Kidney epithelial cell (primary cell): ENCODE data around the gene CD151. TPM values are rescaled to one million over a fixed set of nuclear protein-coding genes. Genes with fewer than 3 reads are reported as not detected.

ENCODE experiments used
- DNase-seq: peaks from one replicate; pipeline ENCODE4 v3.0.0-alpha.2; 2010; ENCODE audit warnings: low read depth
- H3K27me3 ChIP-seq: 2 replicates; pipeline ENCODE4 v1.6.0; 2011; ENCODE audit warnings: low read length; ENCODE audit not compliant: control insufficient read depth, insufficient read depth
- H3K36me3 ChIP-seq: 2 replicates; pipeline ENCODE4 v1.5.1; 2011; ENCODE audit warnings: low read length; ENCODE audit not compliant: control insufficient read depth, insufficient read depth
- H3K4me3 ChIP-seq: 2 replicates; pipeline ENCODE4 v1.5.1; 2011; ENCODE audit warnings: low read depth, mild to moderate bottlenecking, control low read depth, low read length
- total RNA-seq: library from RNA; depleted of rRNA; stranded (reverse); fragments of >200 nt; gene quantifications from 2 replicates; pipeline ENCODE4 v1.2.3, GENCODE V29; 2015
- TF ChIP-seq, protein P1 (sequence below): IDR thresholded peaks from 2 replicates; pipeline ENCODE4 v1.5.1; 2011; ENCODE audit warnings: mild to moderate bottlenecking, moderate library complexity, low read length, control low read depth, inconsistent platforms; ENCODE audit not compliant: insufficient read depth, poor library complexity, severe bottlenecking

CD151 gene
- total RNA-seq, 1 donor from 2014 or later, result 644 TPM

DNA sequence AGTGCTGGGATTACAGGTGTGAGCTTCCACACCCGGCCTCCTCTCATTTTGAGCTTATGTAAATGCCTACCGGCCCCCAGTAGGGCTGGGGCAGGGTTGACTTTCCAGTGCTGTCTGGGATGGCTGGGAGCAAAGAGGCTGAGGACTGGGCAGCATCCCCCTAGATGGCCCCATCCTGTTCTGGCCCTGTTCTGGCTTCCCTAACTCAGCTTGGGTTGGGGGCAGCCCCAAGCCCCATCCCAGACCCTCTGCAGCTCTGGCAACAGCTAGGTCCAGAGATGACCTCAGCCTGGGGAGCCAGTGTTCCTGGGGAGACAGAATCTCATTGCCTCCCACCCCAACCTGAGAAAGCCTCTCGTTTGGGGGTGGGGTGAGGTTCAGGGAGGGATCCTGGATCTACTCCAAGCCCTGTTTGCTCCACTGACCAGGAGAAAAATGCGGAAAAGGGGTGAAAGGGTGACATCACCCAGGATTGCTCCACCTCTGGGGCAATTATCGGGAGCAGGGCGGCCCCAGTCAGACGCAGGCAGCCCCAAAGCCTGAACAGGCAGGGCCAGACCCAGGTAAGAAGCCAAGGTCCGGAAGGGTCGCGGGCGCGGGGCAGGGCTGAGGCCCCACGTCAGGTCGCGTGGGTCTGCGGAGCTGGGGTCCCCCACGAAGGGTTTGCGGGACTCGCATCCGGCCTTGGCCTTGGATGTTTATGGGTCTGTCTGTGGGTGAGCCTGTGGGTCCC lies 14.2 kb upstream of the CD151 start, which contains the start of gene PNPLA2:
Gene PNPLA2 (plus strand): TSS at position 519 of the 733 bp plus-strand sequence. CDS start 805 bp downstream, outside the sequence.
- H3K27me3 ChIP-seq, result no peaks in the 10 kb centered on the region
- no peak for DNase-seq
- TF ChIP-seq, protein P1, sequence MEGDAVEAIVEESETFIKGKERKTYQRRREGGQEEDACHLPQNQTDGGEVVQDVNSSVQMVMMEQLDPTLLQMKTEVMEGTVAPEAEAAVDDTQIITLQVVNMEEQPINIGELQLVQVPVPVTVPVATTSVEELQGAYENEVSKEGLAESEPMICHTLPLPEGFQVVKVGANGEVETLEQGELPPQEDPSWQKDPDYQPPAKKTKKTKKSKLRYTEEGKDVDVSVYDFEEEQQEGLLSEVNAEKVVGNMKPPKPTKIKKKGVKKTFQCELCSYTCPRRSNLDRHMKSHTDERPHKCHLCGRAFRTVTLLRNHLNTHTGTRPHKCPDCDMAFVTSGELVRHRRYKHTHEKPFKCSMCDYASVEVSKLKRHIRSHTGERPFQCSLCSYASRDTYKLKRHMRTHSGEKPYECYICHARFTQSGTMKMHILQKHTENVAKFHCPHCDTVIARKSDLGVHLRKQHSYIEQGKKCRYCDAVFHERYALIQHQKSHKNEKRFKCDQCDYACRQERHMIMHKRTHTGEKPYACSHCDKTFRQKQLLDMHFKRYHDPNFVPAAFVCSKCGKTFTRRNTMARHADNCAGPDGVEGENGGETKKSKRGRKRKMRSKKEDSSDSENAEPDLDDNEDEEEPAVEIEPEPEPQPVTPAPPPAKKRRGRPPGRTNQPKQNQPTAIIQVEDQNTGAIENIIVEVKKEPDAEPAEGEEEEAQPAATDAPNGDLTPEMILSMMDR, result no peak

DNA sequence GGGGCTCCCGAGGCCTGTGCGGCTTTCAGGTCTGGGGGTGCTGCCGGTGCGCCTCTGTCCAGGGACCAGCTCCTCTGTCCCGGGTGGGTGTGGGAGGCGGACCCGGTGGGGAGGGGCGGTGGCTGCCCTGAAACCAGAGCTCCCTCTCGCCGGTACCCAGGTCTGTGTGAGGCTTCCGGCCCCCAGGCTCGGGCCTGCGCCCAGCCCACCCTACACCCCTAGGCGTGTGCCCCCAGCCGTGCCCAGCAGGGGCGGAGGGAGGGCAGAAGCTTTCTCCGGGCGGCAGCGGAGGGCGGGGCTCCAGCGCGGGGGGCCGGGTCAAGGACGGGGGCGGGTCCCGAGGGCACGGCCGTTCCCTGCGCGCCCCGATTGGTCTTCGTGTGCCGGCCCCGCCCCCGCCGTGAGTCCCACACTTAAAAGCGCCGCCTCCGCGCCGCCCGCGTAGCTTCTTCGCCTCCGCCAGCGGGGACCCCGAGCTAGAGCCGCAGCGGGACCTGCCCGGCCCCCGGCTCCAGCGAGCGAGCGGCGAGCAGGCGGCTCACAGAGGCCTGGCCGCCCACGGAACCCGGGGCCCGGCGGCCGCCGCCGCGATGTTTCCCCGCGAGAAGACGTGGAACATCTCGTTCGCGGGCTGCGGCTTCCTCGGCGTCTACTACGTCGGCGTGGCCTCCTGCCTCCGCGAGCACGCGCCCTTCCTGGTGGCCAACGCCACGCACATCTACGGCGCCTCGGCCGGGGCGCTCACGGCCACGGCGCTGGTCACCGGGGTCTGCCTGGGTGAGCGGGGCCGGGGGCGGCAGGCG lies 13.4 kb upstream of the CD151 start:
- Histone ChIP-seq H3K27me3 (no peaks in the 10 kb centered on the region), H3K4me3 (peak overlapping the region; percentile 85), H3K36me3 (peaks cover 3% of the 10 kb centered on the region)
- TF ChIP-seq, protein P1, result no peak
- no peak for DNase-seq

More for the DNA sequence above, 14.2 kb upstream of the CD151 start, which contains the start of gene PNPLA2:
- peaks cover 3% of the 10 kb centered on the region for H3K36me3 ChIP-seq
- peak within 1 kb of the TSS; percentile 85 for H3K4me3 ChIP-seq

DNA sequence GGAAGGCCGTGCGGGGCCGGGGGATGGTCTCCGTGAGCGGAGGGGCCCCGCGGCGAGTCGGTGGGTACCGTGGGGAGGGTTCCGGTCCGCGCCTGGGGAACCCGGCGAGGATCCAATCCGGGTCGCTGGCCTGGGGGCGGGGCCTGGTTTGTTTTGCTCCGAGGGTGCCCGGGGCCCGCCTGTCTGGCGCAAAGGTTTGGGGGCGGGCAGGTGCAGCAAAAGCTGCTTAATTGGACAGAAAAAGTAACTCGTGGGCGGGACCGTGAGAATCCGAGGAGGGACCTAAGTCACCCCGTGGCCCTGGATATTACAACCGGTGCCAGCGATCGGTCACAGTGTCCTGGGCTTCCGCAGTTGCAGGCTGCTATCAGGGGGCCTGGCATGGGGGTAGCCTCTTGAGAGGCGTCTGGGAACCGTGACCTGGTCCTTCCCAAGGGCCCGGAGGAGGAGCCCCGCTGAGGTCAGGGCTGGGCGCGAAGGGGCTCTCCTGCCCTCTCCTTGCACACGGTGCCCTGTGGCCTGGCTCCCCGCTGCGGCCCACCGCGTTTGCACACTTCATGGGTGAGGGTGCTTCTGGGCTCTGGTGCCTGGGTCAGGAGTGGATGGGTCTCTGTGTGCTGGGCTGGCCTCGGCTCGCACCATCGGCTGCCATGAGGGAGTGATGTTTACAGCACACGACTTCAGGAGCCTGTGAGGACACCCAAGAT lies 12.7 kb upstream of the CD151 start:
- peak overlapping the region; percentile 85 for H3K4me3 ChIP-seq
- H3K27me3 ChIP-seq, result no peaks in the 10 kb centered on the region
- TF ChIP-seq, protein P1, result no peak
- DNase-seq, result no peak
- peaks cover 3% of the 10 kb centered on the region for H3K36me3 ChIP-seq

DNA sequence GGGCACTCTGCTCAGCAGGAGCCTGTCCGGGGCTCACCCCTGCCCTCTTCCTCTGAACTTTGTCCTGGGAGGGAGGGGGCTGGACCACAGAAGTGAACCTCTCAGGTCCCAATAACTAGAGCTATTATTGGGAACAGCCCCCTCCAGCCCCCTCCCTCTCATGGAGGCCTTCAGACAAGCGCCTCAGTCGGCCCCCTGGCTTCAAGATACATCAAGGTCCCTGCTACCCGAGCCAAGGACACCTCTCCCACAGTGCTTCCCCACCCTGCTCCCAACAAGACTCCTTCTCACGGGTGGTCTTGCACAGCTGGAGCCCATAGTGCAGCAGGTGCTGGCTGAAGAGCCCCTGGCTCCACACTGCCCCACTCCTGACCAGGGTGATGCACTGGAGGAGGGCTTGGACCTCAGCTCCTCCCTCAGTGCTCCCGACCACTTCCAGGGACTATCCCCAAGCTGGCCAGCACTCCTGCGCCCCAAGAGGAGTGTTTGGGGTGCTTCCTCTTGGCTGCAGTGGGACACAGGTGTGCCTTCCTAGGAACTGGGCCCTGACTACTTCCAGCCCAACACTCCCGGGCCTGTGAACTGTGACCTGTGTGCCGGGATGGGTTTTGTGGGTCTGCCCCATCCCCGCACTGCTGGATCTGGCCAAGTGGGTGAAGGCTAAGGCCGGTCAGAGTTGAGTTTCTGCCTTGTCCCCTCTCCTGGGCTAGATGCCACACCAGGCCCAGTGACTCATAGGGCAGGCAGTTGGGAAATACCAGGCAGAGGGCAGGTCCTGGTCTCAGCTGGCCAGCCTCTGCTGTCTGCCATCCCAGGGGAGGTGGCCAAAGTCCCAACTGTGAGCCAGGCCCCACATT lies 11.9 kb upstream of the CD151 start:
- Histone ChIP-seq H3K4me3 (peak overlapping the region; percentile 85), H3K27me3 (no peaks in the 10 kb centered on the region), H3K36me3 (peaks cover 4% of the 10 kb centered on the region)
- TF ChIP-seq, protein P1, result no peak
- DNase-seq, result no peak
